ENCODE measurements around the gene GJD3.

DNA sequence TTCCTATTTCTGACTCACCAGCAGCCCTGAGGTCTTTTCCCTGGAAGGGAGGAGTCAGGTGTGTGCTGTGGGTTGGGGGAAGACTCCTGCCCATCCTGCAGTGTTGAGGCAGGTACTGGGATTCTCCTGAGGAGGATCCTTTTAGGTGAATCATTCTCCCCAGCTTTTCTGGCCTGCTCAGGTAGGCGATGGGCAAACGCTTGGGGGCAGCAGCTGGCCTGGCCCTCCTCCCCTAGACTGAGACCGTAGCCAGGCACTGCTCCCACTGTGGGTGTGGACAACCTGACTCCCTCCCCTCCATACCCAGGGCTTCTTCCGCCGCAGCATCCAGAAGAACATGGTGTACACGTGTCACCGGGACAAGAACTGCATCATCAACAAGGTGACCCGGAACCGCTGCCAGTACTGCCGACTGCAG lies 15.1 kb downstream of the GJD3 start:
- TF ChIP-seq POLR2A (IDR thresholded peaks at IDR 0.05; ENCODE audit: low read length) (no peak), GATA1 (IDR thresholded peaks at IDR 0.05; ENCODE audit: low read depth, low read length) (no peak)

Measured in erythroblast (primary cell).